ENCODE measurements around the gene CLN5.

CLN5 gene

GRCh38 chr13:76993021-76993420 lies 1.1 kb downstream of the CLN5 start:
- no peak for DNase-seq
- Histone ChIP-seq H3K4me3 (ENCODE audit: low read depth, low read length) (peak overlapping the region; percentile 94), H3K27me3 (replicated peaks) (no peaks in the 10 kb centered on the region), H3K27ac (no peak overlapping the region), H3K36me3 (replicated peaks) (no peaks in the 10 kb centered on the region)
- no peak for TF ChIP-seq CTCF (IDR thresholded peaks at IDR 0.05; ENCODE audit: low read depth, low read length, missing control alignments)
- in situ Hi-C loops (cut with HindIII; ENCODE audit: low pct_ligation_motif_present, low sequenced_read_pairs) = no loop called here

- DNase-seq = no peak
- peaks cover under 1% of the 10 kb centered on the region for H3K36me3 ChIP-seq (replicated peaks)
- in situ Hi-C loops (cut with HindIII; ENCODE audit: low pct_ligation_motif_present, low sequenced_read_pairs) = no loop called here
- no peak overlapping the region for H3K27ac ChIP-seq
- no peak for TF ChIP-seq CTCF (IDR thresholded peaks at IDR 0.05; ENCODE audit: low read depth, low read length, missing control alignments)
- no peak overlapping the region for H3K4me3 ChIP-seq (ENCODE audit: low read depth, low read length)
- no peaks in the 10 kb centered on the region for H3K27me3 ChIP-seq (replicated peaks)
These were observed 1.6 kb downstream of the CLN5 start for GRCh38 chr13:76993473-76993872.

- in situ Hi-C loops (cut with HindIII; ENCODE audit: low pct_ligation_motif_present, low sequenced_read_pairs) = no loop called here
- no peak overlapping the region for H3K4me3 ChIP-seq (ENCODE audit: low read depth, low read length)
- H3K36me3 ChIP-seq (replicated peaks) = peaks cover 3% of the 10 kb centered on the region
- H3K27me3 ChIP-seq (replicated peaks) = no peaks in the 10 kb centered on the region
- no peak overlapping the region for H3K27ac ChIP-seq
- DNase-seq = no peak
- no peak for TF ChIP-seq CTCF (IDR thresholded peaks at IDR 0.05; ENCODE audit: low read depth, low read length, missing control alignments)
These were observed 2.4 kb downstream of the CLN5 start for GRCh38 chr13:76994281-76994680.

GRCh38 chr13:77000475-77000874 lies 8.6 kb downstream of the CLN5 start:
- no peak for TF ChIP-seq CTCF (IDR thresholded peaks at IDR 0.05; ENCODE audit: low read depth, low read length, missing control alignments)
- Histone ChIP-seq H3K36me3 (replicated peaks) (peaks cover 18% of the 10 kb centered on the region), H3K27me3 (replicated peaks) (no peaks in the 10 kb centered on the region), H3K4me3 (ENCODE audit: low read depth, low read length) (no peak overlapping the region), H3K27ac (no peak overlapping the region)
- in situ Hi-C loops (cut with HindIII; ENCODE audit: low pct_ligation_motif_present, low sequenced_read_pairs) = no loop called here
- no peak for DNase-seq

GRCh38 chr13:77001540-77001939 lies 9.7 kb downstream of the CLN5 start:
- peaks cover 20% of the 10 kb centered on the region for H3K36me3 ChIP-seq (replicated peaks)
- in situ Hi-C loops (cut with HindIII; ENCODE audit: low pct_ligation_motif_present, low sequenced_read_pairs) = no loop called here
- no peak for TF ChIP-seq CTCF (IDR thresholded peaks at IDR 0.05; ENCODE audit: low read depth, low read length, missing control alignments)

GRCh38 chr13:77001963-77002587 lies 10.2 kb downstream of the CLN5 start:
- Histone ChIP-seq H3K27ac (no peak overlapping the region), H3K27me3 (replicated peaks) (no peaks in the 10 kb centered on the region), H3K4me3 (ENCODE audit: low read depth, low read length) (no peak overlapping the region), H3K36me3 (replicated peaks) (peaks cover 21% of the 10 kb centered on the region)
- in situ Hi-C loops (cut with HindIII; ENCODE audit: low pct_ligation_motif_present, low sequenced_read_pairs) = no loop called here
- TF ChIP-seq CTCF (IDR thresholded peaks at IDR 0.05; ENCODE audit: low read depth, low read length, missing control alignments) = no peak
- DNase-seq = no peak

More at GRCh38 chr13:77001540-77001939, 9.7 kb downstream of the CLN5 start:
- H3K4me3 ChIP-seq (ENCODE audit: low read depth, low read length) = no peak overlapping the region
- DNase-seq = no peak
- H3K27ac ChIP-seq = no peak overlapping the region
- H3K27me3 ChIP-seq (replicated peaks) = no peaks in the 10 kb centered on the region
